GM23248 (cell line): ENCODE results near the gene GPR3. TPM values are rescaled to one million over a fixed set of nuclear protein-coding genes. Genes with fewer than 3 reads are reported as not detected.
A peak's percentile ranks its signal among the peaks of the same experiment; 100 is the strongest.

Source experiments
- DNase-seq: peaks from one replicate; pipeline ENCODE4 v3.0.0-alpha.2; 2015
- H2AFZ ChIP-seq: fragments of 200-600 bp; sonication (generic); 2 replicates; pipeline ENCODE4 v1.6.1; 2016; ENCODE audit warnings: antibody characterized with exemption
- H3F3A ChIP-seq: fragments of 200-600 bp; sonication (generic); 2 replicates; pipeline ENCODE4 v1.6.1; 2016; ENCODE audit warnings: mild to moderate bottlenecking, antibody characterized with exemption, mixed run types; ENCODE audit not compliant: insufficient read depth
- H3K27ac ChIP-seq: fragments of 200-600 bp; sonication (generic); 2 replicates; pipeline ENCODE4 v1.5.1; 2016; ENCODE audit warnings: mild to moderate bottlenecking
- H3K27me3 ChIP-seq: fragments of 200-600 bp; sonication (generic); replicated peaks from 2 replicates; pipeline ENCODE4 v1.6.1; 2016; ENCODE audit warnings: mild to moderate bottlenecking; ENCODE audit not compliant: insufficient read depth
- H3K36me3 ChIP-seq: fragments of 200-600 bp; sonication (generic); 2 replicates; pipeline ENCODE4 v1.6.1; 2016; ENCODE audit warnings: low read depth, mild to moderate bottlenecking
- H3K4me1 ChIP-seq: fragments of 200-600 bp; sonication (generic); 2 replicates; pipeline ENCODE4 v1.6.1; 2016; ENCODE audit warnings: mild to moderate bottlenecking; ENCODE audit not compliant: insufficient read depth
- H3K4me2 ChIP-seq: fragments of 200-600 bp; sonication (generic); one replicate; pipeline ENCODE4 v1.6.1; 2016; ENCODE audit warnings: mild to moderate bottlenecking; ENCODE audit not compliant: unreplicated experiment
- H3K4me3 ChIP-seq: fragments of 200-600 bp; sonication (generic); 2 replicates; pipeline ENCODE4 v1.5.1; 2016; ENCODE audit warnings: mild to moderate bottlenecking
- H3K79me2 ChIP-seq: fragments of 200-600 bp; sonication (generic); 2 replicates; pipeline ENCODE4 v1.6.1; 2016; ENCODE audit warnings: mild to moderate bottlenecking; ENCODE audit not compliant: insufficient read depth
- H3K9ac ChIP-seq: fragments of 200-600 bp; sonication (generic); 2 replicates; pipeline ENCODE4 v1.6.1; 2016; ENCODE audit warnings: mild to moderate bottlenecking
- H3K9me2 ChIP-seq: fragments of 200-600 bp; sonication (generic); 2 replicates; pipeline ENCODE4 v1.6.1; 2016; ENCODE audit warnings: mixed run types, mild to moderate bottlenecking, moderate library complexity; ENCODE audit not compliant: insufficient read depth
- H3K9me3 ChIP-seq: fragments of 200-600 bp; sonication (generic); one replicate; pipeline ENCODE4 v1.6.1; 2017; ENCODE audit warnings: low read depth
- H4K20me1 ChIP-seq: fragments of 200-600 bp; sonication (generic); 2 replicates; pipeline ENCODE4 v1.6.0; 2016; ENCODE audit not compliant: insufficient read depth
- EZH2 ChIP-seq: fragments of 200-600 bp; sonication (generic); IDR thresholded peaks from 2 replicates; pipeline ENCODE4 v1.6.1; 2018; ENCODE audit warnings: antibody characterized with exemption, mild to moderate bottlenecking; ENCODE audit not compliant: insufficient read depth, poor library complexity, severe bottlenecking
- EZH2phosphoT487 ChIP-seq: fragments of 200-600 bp; sonication (generic); IDR thresholded peaks from 2 replicates; pipeline ENCODE4 v1.6.1; 2018; ENCODE audit warnings: antibody characterized with exemption, moderate library complexity, mild to moderate bottlenecking, low read depth; ENCODE audit not compliant: insufficient read depth
- WGBS, 2 experiments: methylation state at CpG; one replicate each; pipeline ENCODE4 v1.1.6; 2015 to 2017; ENCODE audit warnings: low lambda C conversion rate in 2 of 2, low coverage in 1 of 2; ENCODE audit errors: missing lambda C conversion rate in 2 of 2; 5-methylcytosine and 5-hydroxymethylcytosine counted together
- in situ Hi-C: fragments of 300-500 bp; cut with MboI; formaldehyde crosslinking; loops from 2 replicates; pipeline ENCODE4 v1.15.0; 2020
- polyA plus RNA-seq: library from polyadenylated mRNA; unstranded; fragments of >200 nt; fragmentation: Nextera tagmentation; extraction: Ambion mirVana; gene quantifications from 2 replicates; pipeline ENCODE4 v1.2.1, GENCODE V29; 2016
- total RNA-seq: library from RNA; depleted of rRNA; stranded (reverse); fragments of >200 nt; shearing (Covaris generic); gene quantifications from 2 replicates; pipeline ENCODE4 v1.2.3, GENCODE V29; 2014

GPR3 gene
- total and polyA plus RNA-seq, 2 experiments from 2014 or later, result 0.32 to 1.8 TPM

GRCh38 chr1:27397749-27398148 lies 5.3 kb downstream of the GPR3 start:
- H3K36me3 ChIP-seq, result no peaks in the 10 kb centered on the region
- no peaks in the 10 kb centered on the region for H4K20me1 ChIP-seq
- no peaks in the 10 kb centered on the region for H3K79me2 ChIP-seq
- TF ChIP-seq EZH2 (no peak), EZH2phosphoT487 (no peak)
- 74 to 77% methylated on average over 6 to 7 of the region's 7 CpGs for WGBS, 2 experiments
- H3K27me3 ChIP-seq, result no peaks in the 10 kb centered on the region
- H2AFZ ChIP-seq, result no peak overlapping the region
- H3K27ac ChIP-seq, result no peak overlapping the region
- in situ Hi-C loops, result no loop called here
- no peak for DNase-seq
- no peaks in the 10 kb centered on the region for H3K9me3 ChIP-seq
- no peak overlapping the region for H3K9ac ChIP-seq
- no peaks in the 10 kb centered on the region for H3K9me2 ChIP-seq
- H3K4me1 ChIP-seq, result peaks cover 15% of the 10 kb centered on the region
- no peak overlapping the region for H3K4me2 ChIP-seq
- H3K4me3 ChIP-seq, result no peak overlapping the region
- peaks cover 22% of the 10 kb centered on the region for H3F3A ChIP-seq

- Histone ChIP-seq H3K4me1 (peaks cover 23% of the 10 kb centered on the region), H3K9me2 (no peaks in the 10 kb centered on the region)
- no peak for DNase-seq
Measured at GRCh38 chr1:27398405-27399149, 6.2 kb downstream of the GPR3 start.

GRCh38 chr1:27399251-27400025 lies 7.0 kb downstream of the GPR3 start:
- in situ Hi-C loops, result loop anchor here (25.0 kb wide), 1 partner anchor 213 kb away; the partner anchor contains the start of gene AHDC1

More at GRCh38 chr1:27398405-27399149, 6.2 kb downstream of the GPR3 start:
- no peak overlapping the region for H3K4me3 ChIP-seq
- H3K79me2 ChIP-seq, result no peaks in the 10 kb centered on the region
- no peaks in the 10 kb centered on the region for H3K36me3 ChIP-seq
- H2AFZ ChIP-seq, result no peak overlapping the region
- no peaks in the 10 kb centered on the region for H3K27me3 ChIP-seq
- in situ Hi-C loops, result no loop called here
- no peaks in the 10 kb centered on the region for H4K20me1 ChIP-seq
- no peak overlapping the region for H3K27ac ChIP-seq
- TF ChIP-seq EZH2 (no peak), EZH2phosphoT487 (no peak)
- 81 to 95% methylated on average over 4 of the region's 4 CpGs for WGBS, 2 experiments
- H3F3A ChIP-seq, result peaks cover 28% of the 10 kb centered on the region
- no peak overlapping the region for H3K4me2 ChIP-seq
- no peak overlapping the region for H3K9ac ChIP-seq
- H3K9me3 ChIP-seq, result no peaks in the 10 kb centered on the region

GRCh38 chr1:27400082-27400962 lies 7.9 kb downstream of the GPR3 start:
- Histone ChIP-seq H3K4me2 (no peak overlapping the region), H3K9me3 (no peaks in the 10 kb centered on the region), H3K36me3 (no peaks in the 10 kb centered on the region), H2AFZ (no peak overlapping the region), H3K4me1 (peaks cover 34% of the 10 kb centered on the region), H3K9ac (no peak overlapping the region), H3K9me2 (no peaks in the 10 kb centered on the region), H3K27me3 (no peaks in the 10 kb centered on the region), H3K79me2 (no peaks in the 10 kb centered on the region), H3K27ac (no peak overlapping the region), H3F3A (peaks cover 38% of the 10 kb centered on the region), H3K4me3 (no peak overlapping the region), H4K20me1 (no peaks in the 10 kb centered on the region)
- peak; percentile 61 for DNase-seq
- in situ Hi-C loops, result loop anchor here (25.0 kb wide), 1 partner anchor 212 kb away; the partner anchor contains the start of gene AHDC1
- TF ChIP-seq EZH2, result no peak
- TF ChIP-seq EZH2phosphoT487, result no peak
- 17% methylated on average over 13 of the region's 13 CpGs for WGBS, 2 experiments

More at GRCh38 chr1:27399251-27400025, 7.0 kb downstream of the GPR3 start:
- Histone ChIP-seq H3K79me2 (no peaks in the 10 kb centered on the region), H3F3A (peaks cover 36% of the 10 kb centered on the region), H3K4me2 (no peak overlapping the region), H3K27me3 (no peaks in the 10 kb centered on the region), H3K36me3 (no peaks in the 10 kb centered on the region), H3K27ac (no peak overlapping the region), H3K9me3 (no peaks in the 10 kb centered on the region), H3K9ac (no peak overlapping the region), H3K4me3 (no peak overlapping the region), H2AFZ (no peak overlapping the region), H3K9me2 (no peaks in the 10 kb centered on the region), H4K20me1 (no peaks in the 10 kb centered on the region), H3K4me1 (peaks cover 32% of the 10 kb centered on the region)
- TF ChIP-seq EZH2, result no peak
- TF ChIP-seq EZH2phosphoT487, result no peak
- WGBS, 2 experiments, result 21 to 32% methylated on average over 17 to 19 of the region's 19 CpGs
- DNase-seq, result no peak
